ENCODE data around the gene HPSE2.

HPSE2 gene

DNA sequence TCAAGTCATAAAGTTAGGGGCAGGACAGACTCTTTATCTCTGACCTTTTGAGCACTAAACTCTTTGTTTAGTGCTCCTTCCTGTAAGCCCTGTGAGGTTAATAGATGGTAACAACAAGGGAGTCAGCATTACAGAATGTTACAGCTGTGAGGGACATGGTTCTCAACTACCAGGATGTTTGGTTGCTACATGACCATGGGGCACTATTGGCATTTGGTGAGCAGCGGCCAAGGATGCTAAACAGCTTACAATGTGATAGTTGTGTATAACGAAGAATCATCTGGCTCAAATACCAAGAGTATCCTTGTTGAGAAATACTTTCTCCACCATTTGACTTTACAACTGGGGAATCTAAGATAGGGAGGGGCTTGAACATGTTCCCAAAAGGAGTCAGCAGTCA lies 753.6 kb downstream of the HPSE2 start:
- no peak for DNase-seq

DNA sequence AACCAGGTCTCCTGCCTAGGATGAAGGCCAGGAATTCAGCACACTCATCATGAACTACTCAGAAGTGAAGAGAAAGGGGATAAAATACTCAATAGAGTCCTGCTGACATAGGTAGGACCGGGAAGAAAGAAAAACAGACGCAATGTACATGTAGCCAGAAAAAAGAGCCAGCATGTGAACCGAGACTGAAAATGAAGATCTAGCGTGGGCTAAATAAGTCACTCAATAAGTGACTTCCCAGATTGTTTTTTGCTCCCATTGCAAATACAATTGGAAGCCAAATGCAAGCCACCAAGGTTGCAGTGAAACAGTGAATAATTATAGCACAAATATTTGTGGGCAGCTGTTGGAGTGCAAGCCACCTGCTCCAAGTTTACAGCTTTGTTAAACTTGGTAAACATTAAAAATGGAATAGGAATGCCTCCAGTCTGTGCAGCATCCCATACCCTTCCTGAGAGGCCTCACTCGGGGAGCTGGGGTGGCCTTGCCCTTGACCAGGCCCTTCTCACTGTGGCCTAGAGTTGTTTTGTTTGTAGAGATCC lies 754.2 kb downstream of the HPSE2 start:
- DNase-seq = no peak

DNA sequence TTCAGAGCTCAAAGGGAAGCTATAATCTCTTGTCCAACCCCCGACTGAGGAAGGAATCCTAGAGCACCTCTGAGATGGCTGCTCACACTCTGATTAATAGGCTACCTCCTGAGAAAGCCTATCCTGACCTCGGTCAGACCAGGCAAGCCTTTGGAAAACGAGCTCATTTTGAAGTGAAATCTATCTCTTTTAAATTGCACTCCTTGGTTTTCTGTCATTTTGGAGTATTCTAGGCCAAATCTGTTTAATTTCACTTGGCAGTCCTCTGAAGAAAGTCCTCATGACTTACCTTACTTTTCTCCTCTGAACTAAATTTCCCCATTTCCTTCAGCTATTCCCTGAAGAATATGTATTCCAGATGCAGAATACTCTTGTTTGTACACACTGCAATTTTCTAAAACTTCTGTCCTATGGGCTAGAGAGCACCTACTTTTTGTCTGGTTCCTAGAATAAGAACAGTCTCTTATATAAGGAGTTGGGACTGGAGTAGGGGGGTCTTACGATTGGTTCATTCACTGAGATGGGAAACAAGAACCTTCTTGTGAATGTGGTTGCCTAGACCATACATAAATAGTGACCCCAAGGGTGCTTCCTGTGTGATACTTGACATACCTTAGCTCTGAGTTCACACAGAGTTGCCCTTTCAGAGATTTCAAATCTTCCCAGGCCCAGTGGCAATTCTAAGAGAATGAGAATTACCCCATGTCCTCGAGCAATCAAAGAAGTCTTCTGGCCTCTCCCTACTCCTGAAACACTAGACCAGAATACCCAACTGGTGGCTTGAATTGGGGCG lies 757.0 kb downstream of the HPSE2 start:
- no peak for DNase-seq

DNA sequence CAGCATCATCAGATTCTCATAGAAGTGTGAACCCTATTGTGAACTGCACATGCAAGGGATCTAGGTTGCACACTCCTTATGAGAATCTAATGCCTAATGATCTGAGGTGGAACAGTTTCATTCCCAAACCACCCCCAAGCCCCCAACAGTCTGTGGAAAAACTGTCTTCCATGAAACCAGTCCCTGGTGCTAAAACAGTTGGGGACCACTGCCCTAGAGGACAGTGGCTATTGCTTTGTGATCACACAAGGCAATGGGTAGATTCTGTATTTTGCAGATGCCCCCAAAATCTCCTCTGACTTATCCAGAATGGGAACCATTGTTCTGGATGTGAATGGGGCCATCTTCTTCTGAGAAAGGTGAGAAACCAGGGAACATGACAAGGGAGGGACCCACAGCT lies 757.8 kb downstream of the HPSE2 start:
- no peak for DNase-seq

DNA sequence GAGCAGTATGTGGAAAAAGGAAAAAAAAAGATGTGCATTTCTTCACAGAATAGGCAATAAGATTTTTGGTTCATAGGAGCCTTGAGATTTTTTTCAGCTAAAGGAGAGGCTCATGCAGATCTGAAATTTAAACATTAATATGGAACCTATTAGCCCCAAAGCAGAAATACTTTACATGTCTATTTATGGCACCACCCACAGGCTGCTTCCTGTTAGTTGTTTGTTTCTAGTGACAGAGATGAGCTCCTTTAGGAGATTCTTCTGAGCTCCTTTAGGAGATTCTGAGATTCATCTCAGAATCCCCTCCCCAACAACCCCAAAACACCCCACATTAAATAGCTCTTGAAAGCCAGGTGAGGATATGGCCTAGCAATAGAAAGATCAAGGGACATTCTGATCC lies 761.0 kb downstream of the HPSE2 start:
- DNase-seq = no peak

DNA sequence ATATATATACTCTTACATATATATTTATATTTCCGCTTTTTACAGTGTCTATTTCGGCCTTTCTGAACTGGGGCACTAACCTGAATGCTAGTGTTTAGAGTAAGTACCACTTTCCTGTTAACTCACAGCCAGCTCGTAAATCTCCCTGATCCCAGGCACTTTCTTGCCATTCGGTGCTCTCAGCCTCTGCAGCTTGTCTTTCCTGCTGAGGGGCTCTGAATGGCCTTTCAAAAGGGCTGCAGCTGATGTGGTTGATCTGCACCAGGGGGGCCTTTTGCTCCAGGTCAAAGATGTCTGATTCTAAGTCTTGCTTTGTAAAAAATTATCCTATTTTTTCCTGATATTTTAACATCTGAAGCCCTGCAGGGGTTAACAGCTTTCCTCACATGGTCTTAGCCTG lies 763.5 kb downstream of the HPSE2 start:
- no peak for DNase-seq

DNA sequence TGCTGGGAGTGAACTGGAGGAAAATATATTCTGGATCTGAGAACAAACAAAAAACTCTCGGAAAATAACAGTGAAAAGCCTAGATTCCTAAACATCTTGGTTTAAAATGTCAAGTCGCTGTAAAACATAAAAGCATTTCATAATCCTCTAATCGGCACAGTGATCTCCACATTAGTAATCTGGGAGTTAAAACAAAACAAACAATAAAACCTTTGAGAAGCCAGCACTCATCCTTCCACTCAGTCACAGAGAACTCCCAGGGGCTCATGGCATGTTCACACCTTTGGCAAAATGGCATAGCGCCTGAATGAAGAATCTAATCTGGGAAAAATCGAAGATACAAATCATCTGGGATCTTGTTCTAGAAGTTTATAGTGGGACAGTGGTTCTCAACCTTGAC lies 764.8 kb downstream of the HPSE2 start:
- no peak for DNase-seq

DNA sequence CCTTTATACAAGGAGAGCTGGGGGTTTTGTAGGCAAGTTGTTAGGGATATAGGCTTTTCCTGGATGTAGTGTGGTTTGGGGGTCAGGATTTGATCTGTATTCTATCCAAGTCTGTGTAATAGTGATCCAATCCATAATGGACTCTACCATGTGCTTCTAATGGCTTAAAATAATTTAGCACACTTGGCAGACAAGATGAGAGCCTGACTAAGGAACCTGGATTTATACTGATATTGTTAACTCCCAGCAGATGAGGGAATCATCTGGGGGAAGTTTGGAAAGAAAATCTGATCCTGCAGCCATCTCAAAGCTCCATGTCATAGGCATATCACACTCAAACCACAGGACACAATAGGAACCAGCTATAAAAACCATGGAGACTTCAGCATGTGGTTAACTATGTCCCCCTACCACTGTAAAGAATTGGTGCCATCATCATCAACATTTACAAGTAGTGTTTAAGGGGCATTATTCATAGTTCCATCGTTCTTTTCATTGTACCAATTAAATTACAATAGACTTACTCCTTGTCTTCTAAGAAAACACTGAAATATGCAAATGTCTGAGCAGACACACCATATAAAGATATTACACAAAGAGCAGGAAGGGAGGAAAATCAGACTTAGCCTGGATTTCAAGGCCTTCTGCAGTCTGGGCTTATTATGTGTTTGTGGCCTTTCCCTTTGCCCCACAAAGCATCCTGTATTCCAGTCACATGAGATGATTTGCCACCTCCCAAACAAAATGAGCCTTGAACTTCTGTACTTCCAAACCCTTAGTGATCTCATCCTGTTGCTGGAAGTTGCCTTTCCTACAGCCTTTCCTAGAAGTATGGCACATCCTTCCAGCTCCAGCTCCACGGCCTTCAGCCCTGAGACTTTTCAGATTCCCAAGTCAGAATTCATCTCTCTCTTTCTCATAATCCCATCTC lies 766.4 kb downstream of the HPSE2 start:
- no peak for DNase-seq

DNA sequence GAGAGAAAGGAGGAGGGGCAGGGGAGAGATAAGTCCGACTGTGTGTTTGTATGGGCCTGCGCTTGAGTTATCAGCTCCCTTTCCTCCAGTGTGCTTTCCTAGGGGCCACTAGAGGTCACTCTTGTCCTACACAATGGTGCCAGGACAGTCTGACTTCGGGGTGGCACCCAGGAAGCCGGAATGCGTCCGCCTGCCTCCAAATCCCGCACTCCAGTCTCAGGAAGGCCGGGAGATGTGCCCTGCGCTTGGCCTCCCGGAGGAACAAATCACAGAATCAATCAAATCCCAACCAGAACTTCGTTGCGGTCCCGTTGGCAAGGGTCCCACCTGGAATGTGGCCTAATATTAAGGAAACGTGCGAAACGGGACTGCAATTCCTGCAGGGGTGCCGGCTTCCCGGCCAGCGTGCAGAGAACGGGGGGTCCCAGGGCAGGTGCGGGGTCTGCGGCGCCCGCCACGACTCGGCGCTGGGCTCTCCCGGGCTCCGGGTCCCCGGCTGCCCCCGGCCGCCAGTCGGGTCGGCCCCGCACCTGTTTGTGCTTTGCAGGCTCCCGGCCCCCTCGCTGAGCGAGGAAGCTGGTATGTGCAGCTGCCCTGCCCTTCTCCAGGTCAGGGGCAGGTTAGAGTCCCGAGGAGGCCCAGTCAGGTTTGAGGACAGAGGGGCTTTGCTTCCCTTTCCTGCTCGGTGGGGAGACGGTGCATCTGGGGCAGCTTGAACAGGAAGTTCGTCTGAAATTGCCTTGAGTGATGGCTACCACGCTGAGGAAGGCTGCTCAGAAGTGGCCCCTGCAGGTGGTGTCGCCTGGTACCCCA lies 767.9 kb downstream of the HPSE2 start:
- peak; percentile 30 to 50 for DNase-seq

DNA sequence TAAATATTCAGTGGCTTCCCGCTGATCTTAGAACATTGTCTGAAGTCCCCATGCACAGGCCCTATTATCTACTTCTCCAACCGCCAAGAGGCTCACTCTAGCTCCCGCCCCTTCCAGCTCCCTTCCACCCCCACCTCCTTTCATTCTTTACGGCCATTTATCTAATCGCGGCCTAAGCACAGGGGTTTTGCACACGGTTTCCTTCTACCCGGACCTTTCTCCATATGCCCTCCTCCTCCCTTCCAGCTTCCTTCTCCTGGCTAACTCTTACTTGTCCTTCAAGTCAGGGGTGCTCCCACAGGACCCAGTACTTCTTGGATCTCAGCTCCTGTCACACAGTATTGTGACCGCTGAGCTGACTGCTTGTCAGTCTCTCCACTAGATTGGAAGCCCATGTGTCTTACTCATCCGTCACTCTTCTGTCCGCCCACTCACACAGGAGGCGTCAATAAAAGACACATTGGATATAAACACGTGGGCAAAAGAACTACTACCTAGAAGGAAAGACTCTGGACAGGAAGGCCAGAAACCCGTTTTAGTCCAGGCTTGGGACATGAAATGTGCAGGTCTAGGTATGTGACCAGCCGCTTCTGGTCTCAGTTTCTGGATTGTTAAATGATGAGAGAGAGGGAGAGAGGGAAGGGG lies 768.7 kb downstream of the HPSE2 start:
- DNase-seq = no peak

DNA sequence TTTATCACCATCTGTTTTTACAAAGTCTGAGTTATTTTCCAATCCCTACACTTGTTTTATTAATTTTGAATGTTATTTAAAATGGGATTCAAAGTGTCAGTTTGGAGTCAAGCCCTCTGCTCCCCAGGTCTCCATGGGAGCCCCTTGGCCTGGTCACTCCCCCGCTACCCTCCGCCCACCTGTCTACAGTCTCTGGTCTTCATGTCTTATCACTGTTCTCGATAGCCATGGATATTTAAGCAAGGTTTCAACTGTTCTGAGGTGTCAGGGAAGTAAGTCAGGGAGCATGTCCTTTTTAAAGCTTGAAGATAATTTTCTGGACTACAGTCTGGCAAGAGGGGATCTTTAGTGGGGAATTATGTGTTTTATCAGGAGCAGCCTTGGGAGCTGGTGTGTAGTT lies 769.8 kb downstream of the HPSE2 start:
- DNase-seq = no peak

DNA sequence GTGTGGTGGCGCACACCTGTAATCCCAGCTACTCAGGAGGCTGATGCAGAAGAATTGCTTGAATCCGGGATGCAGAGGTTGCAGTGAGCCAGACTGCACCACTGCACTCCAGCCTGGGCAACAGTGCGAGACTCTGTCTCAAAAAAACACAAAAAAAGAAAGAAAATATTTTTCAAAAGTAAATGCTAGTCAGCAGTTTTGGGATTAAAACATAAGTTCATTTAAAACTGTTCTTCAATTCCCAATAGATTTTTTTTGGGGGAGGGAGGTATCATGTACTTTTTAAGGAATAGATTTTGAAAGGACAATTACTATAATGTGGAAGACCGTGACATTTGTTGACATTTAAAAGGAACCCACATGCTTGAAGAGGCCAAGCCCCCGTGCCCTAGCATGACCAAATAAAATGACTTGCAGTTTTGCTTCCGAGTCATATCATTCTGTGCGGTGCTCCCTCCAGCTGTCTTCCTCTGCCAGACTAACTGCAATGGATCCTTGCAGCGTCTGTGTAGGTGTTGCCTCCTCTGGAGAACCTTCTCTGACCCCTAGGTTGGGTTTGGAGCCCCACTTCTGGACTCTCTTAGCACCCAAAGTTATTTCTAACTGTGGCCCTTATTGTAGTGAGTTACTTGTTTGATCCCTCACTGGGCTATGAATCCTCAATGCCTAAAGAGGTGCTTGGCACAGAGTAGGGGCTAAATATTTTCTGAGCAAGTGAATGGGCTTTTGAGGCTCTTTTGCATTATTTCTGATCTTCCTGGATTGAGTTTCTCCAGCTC lies 771.5 kb downstream of the HPSE2 start:
- DNase-seq = no peak

DNA sequence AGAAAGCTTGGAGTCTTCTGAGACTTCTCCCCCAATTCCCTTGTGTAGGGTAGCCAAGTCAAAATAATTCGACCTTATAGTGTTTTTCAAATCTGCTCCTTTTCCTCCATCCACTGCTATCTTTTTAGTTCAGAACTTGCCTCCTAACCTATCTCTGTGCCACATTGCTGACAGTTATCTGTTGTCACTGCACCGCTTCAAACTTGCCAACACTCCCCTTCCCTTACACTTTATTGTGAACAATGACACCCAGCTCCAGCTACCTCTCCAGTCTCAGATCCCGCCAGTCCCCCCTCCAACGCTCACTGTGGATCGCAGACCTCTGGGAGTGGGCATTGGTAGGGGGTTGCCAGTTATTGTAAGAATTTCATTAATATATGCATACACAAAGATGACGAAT lies 772.6 kb downstream of the HPSE2 start:
- no peak for DNase-seq

DNA sequence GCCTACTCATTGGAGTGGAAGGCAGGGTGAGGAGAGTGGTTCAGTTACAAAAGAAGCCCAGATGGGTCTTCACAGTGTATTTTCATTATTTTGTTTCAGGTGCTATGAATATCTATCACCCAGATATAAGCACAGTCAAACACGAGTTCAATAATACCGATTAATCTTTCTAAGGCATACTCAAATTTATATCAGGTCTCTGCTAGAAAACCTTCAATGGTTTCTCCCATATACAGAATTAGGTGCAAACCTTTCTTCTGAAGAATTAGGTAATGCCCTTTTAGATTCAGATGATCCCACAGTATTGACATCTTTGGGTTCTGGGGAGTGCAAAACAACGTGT lies 774.2 kb downstream of the HPSE2 start:
- DNase-seq = no peak

DNA sequence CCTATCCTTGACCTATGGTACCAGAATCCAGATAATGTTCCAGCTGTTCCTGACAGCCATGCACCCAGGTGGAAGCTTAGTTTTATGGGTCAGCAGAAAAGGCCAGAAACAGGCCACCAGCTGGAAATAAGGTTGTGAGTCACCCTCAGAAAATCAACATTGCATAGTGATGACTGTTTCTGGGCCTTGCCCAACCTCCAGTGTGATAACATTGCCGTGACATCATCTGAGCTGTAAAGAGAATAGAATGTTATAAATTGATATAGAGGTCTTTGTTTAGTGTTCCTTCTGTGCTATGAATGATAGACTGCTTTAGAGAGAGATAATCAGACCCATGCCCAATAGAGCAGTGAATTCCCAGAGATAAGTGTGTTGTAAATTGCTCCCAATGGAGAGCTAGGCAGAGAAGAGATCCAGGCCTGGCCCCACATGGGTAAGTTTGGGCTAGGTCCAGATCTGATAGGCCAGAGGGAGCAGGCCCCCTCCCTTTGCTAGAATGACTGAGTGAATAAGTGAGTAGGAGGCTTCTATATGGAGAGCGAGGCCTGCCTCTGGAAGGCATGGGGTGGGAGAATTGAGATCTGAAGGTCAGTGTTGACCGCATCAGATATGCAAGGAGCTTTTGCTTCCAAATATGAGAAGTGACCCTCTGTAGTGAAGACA lies 774.7 kb downstream of the HPSE2 start:
- DNase-seq = no peak

DNA sequence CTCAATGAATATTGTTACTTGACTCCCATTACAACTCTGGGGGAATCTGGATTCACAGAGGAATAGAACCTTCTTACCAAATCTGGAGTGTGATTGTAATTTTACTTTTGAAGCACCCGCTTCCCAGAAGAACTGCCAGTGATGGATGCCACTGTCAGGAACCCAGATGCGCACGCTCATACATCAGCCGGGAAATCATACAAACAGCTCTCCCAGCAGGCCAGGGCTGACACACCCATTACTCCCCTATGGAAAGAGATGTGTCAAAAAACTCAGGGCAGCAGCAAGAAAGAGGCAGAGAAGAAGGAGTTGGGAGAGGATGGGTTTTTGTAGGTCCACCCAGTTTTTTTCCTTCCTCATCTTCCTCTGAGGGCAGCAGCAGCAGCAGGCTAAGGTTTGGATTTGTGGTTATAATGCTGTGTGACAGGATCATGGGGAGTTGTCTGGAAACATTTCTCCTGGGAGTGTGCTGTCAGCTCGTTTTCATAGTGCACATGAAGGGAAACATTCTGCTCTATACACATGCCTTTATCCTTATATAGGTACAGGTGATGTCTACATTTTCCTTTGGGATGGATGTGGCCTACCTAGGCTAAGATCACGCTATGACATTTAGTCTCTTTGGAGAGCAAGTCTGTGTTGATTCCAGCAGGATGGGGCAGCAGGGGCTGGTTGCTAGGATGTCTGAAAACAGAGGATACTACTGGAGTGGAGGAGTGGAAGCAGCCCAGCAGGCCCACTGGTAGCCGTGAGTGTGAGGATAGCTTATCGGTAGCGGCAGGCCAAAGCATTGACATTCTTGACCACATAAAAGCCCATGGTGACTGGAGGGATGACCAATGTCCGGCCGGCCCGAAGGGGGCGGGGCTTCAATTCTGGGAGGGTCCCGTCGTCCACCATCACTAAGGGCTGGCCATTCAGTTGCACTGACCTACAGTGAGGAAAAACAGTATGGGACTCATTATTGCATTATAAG lies 776.6 kb downstream of the HPSE2 start:
- DNase-seq = no peak

DNA sequence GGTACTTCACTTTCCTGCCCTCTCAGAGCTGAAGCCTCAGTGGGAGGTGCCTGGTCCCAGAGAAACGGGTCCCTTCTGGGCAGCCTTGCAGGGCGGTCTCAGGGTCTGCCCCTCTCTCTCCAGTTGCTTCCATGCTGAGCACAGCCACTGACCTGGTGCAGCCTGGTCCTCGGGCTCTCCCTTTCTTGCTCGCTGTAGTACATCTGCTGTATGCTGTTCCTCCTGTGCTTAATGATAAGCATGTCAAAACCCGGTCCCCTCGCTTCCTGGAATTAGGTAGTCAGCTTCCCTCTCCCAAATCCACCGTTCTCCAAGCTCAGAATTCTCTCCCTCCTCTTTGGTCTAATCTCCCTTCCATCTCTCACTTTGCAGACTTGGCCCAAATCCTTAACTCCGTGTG lies 777.9 kb downstream of the HPSE2 start:
- DNase-seq = no peak

DNA sequence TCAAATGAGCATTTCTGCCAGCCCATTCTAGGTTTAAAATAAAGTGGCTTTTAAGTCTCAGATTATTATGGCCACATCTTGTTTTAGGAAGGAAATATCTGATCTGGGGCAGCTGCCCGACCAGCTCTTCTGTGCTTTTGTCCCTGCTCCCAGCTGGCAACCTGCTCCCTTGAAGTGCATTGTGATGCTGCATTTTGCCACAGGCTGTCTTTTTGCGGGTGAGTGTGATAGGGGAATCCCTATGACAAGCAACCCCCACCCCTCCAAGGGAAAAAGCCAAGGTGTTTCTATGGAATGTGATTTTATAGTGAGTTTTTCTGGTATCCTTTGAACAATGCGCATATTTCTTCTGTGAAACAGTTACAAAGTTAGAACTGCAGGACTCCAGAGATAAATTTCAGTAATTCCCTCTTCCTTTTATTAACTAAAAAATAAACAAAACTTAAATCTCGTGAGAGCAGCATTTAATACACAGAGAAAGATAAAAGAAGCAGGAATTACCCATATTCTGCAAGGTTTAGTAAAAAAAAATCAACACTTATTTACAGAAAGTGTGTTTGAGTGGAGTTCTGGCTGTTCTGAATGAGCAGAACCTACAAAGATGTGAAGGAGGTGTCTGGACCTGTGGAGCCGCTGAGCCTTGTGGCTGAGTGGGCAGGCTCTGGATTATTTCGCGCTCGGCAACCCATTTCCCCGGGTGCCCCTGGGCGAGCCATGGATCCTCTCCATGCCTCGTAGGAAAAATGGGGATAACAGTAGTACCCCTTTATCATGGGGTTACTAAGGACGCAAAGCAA lies 778.8 kb downstream of the HPSE2 start:
- DNase-seq = no peak

DNA sequence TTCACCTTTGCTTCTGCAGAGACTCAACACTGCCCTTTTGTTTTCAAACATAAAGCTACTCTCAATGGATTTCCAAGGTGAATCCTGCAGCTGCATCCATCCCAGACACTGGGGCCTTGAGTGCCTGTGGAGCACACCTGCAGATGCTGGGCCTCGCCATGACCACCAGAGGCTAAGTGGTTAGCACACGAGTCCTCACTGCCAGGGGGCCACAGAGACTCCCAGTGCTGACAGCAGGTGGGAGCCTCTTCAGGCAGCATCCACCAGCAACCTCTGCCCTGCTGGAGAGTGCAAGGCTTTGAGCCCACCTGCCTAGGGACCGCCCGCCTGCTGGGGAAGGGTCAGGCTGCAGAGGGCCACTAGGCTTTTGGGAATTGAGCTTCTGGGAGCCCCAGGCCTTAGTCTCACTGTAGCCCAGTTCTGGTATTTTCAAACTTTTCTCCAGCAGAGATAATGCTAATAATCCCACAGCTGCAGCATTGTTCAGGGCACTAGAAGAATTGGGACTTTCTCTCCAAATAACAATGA lies 779.5 kb downstream of the HPSE2 start:
- no peak for DNase-seq

All from NCI-H2081 (cell line).